Measurements from ENCODE around the gene PLCB4.

The PLCB4 gene

DNA sequence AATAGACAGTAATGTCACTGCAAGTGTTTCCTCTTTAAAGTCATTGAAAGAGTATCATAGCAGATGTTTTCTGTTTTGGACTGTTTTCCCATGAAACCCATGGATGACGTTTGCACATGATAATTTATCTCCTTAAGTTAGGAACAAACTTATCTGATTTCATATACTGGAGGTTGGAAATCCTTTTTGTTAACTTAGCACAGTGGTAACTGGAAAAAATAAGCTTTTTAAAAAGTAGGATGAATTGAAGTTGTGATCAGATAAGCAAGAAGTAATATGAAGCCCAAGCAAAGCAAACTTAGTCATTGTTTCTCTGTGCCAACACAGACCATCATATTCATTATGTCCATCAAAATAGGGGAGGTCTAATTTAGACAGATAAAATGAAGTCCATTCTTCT, 61.6 kb downstream of the PLCB4 start:
- TF ChIP-seq POLR2A (IDR thresholded peaks at IDR 0.05; ENCODE audit: low read depth, low read length), result no peak
- DNase-seq (ENCODE audit: insufficient read length, low spot score) (no peak), FAIRE-seq (no peak)

DNA sequence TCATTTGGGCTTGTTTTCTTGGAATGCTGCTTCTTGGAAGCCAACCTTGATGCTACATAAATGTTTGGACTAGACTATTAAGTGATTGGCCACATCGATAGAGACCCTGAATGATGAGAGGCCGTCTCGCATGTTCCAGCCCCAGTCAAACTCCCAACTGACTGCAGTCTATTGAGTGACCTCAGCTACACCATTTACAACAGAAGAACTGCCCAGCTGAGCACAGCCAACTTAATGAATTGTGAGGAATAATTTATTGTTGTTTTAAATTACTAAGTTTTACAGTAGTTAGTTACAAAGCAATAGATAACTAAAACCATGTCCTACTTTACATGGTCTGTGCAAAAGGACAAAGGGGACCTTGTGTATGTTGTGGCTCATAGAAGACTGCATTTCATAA, 63.0 kb downstream of the PLCB4 start:
- no peak for FAIRE-seq
- TF ChIP-seq POLR2A (IDR thresholded peaks at IDR 0.05; ENCODE audit: low read depth, low read length), result no peak
- no peak for DNase-seq (ENCODE audit: insufficient read length, low spot score)

DNA sequence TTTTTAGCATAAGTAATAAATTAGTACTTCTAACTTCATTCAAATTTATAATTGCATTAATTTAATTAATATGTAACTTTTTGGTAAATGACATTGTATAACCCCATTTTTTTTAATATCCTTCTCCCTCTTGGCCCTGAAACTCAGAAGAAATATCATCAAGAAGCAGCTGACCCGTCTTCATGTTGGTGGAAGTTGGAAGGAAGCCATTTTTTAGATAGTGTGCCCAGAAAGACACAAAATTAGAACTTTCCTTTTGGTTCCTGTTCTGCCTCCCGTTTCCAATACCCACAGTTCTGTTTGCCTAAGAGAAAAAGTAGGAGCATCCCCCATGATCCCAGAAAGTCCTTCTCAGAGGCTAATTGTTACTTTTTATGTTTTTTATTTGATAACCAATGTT, 65.5 kb downstream of the PLCB4 start:
- FAIRE-seq, result no peak
- TF ChIP-seq POLR2A (IDR thresholded peaks at IDR 0.05; ENCODE audit: low read depth, low read length), result no peak
- DNase-seq (ENCODE audit: insufficient read length, low spot score), result no peak

DNA sequence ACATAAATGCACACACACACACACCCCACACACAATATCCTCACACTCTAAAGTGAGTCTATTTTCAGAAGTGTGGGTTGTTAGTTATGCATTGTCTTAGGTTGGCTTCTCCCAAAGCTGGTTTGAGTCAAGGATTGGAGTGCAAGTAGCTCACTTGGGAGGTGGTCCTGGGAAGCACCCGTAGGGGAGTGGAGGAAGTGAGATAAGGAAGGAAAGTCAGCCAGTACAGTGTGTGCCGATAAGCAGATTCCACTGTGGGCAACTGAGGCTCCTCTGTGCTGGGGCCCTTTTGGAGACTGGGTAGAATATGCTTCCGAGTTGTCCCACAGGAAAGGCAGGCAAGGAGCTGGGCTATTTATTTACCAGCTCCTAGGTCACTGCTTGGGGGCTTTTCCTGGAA, 67.2 kb downstream of the PLCB4 start:
- no peak for TF ChIP-seq POLR2A (IDR thresholded peaks at IDR 0.05; ENCODE audit: low read depth, low read length)
- FAIRE-seq (no peak), DNase-seq (ENCODE audit: insufficient read length, low spot score) (no peak)

DNA sequence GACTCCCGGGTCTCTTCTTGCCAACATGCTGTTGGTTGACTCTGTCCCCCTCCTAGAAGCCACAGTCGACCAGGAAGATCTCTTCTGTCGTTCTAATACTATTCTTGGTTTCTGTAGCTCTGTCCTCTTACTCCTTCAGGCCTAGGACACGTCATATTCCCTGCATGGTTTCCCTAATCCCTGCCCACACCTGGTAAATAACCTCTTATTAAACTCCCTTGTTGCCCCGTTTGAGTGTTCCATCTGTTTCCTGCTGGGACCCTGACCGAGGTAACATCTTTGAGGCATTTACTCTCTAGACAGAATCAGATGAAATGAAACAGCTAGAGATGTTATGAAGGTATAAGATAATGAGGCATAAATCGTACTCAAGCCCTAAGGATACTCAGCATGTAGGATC, 68.1 kb downstream of the PLCB4 start:
- FAIRE-seq (no peak), DNase-seq (ENCODE audit: insufficient read length, low spot score) (no peak)
- no peak for TF ChIP-seq POLR2A (IDR thresholded peaks at IDR 0.05; ENCODE audit: low read depth, low read length)

DNA sequence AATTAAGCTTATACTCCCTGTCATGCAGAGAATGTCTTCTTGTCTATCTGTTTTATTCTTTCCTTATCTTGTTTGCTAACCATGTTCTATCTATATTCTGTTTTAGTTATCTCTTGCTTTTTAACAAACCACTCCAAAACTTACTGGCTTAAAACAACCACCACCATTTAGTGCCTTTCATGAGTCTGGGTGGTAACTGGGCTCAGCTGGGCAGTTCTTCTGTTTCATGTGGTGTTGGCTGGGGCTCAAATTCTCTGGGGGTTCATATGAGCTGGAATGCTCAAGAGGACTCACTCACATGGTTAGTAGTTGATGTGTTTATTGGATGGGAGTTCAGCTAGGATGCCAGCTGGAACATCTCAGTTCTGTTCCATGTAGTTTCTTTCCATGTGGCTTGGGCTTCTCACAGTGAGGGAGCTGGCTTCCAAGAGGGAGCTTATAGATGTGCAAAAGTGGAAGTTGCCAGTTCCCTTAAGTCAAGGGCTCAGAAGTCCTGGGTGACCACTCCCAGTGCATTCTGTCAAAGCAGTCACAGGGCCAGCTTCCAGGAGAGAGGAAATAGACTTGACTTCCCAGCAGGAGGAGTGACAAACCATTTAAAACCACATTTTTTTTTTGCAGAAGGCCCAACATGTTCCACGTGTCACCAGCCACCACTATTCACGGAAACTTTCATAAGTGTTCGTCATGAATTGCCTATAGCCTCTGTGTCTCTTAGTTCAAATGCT, 70.4 kb downstream of the PLCB4 start:
- DNase-seq (ENCODE audit: insufficient read length, low spot score) (no peak), FAIRE-seq (no peak)
- no peak for TF ChIP-seq POLR2A (IDR thresholded peaks at IDR 0.05; ENCODE audit: low read depth, low read length)

DNA sequence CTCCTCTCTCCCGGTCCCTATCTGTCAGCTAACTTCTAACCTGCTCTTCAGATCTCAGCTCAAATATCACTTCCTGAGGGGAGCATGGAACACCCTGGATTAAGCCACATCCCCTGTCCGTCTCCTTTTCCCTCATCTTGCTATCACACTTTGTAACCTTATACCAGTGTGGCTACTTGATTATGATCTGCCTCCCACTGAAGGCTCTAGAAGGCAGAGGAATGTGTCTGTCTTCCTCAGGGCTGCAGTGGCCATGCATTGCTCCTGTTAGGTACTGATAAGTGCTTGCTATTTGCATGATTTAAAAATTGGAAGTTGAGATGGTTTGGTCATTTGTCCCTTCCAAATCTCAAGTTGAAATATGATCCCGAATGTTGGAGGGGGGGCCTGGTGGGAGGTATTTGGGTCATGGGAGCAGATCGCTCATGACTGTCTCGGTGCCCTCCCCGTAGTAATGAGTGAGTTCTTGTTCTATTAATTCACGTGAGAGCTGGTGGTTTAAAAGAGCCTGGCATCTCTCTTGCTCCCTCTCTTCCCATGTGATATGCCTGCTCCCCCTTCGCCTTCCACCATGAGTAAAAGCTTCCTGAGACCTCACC, 71.4 kb downstream of the PLCB4 start:
- no peak for TF ChIP-seq POLR2A (IDR thresholded peaks at IDR 0.05; ENCODE audit: low read depth, low read length)
- FAIRE-seq (no peak), DNase-seq (ENCODE audit: insufficient read length, low spot score) (no peak)

DNA sequence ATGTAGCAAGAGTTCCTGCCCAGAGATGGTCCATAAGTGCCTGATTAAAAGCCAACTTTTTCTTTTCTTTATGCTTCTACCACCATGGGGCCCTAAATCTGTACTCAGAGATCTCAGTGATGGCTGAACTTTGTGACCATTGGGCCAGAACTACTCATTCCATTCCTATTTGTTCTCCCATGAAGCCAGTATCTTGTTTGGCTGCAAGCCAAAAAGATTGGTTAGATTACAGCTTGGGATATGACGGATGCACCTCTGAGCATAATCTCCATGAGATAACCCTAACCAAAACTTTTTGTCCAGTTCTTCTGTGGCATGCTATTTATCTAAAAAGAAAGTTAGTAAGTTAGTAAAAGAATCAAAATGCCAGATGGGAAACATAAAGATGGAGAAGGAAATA, 72.2 kb downstream of the PLCB4 start:
- no peak for TF ChIP-seq POLR2A (IDR thresholded peaks at IDR 0.05; ENCODE audit: low read depth, low read length)

DNA sequence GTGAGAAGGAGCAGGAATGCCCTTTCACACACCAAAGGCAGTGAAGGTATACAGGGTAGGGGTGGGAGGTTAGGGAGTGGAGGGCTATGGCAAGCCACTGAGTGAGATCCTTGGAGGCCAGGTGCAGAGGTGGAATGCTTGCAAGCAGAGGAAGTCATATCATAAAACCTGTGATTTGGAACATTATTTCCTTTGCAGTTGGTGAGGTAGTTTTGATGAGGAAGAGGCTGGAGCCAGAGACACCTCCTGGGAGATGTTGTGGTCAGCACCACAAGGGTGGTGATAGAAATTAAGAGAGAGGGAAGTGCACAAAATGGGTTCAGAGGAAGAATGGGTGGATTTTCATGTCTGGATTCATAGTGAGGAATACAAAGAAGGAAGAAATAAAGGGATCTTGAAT, 73.0 kb downstream of the PLCB4 start:
- FAIRE-seq (no peak), DNase-seq (ENCODE audit: insufficient read length, low spot score) (no peak)
- TF ChIP-seq POLR2A (IDR thresholded peaks at IDR 0.05; ENCODE audit: low read depth, low read length), result no peak

More for the DNA sequence above, 72.2 kb downstream of the PLCB4 start:
- no peak for DNase-seq (ENCODE audit: insufficient read length, low spot score)
- FAIRE-seq, result no peak

DNA sequence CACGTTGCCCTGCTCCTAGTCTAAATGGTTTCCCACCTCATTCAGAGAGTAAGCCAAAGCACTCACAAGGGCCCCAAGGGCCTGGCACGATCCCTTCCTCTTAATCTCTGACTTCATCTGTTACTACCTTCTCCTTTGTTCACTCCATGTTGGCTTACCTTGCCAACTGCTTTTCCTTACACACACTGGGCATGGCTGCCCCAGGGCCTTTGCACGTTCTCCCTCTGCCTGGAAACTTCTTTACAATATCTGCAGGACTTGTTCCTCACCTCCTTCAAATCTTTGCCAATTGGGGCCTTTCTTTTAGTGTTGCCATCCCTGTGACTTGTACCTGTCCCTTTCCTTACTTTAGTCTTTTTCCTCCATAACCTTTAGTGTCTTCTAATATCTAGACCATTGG, 73.9 kb downstream of the PLCB4 start:
- DNase-seq (ENCODE audit: insufficient read length, low spot score), result no peak
- no peak for FAIRE-seq
- no peak for TF ChIP-seq POLR2A (IDR thresholded peaks at IDR 0.05; ENCODE audit: low read depth, low read length)

DNA sequence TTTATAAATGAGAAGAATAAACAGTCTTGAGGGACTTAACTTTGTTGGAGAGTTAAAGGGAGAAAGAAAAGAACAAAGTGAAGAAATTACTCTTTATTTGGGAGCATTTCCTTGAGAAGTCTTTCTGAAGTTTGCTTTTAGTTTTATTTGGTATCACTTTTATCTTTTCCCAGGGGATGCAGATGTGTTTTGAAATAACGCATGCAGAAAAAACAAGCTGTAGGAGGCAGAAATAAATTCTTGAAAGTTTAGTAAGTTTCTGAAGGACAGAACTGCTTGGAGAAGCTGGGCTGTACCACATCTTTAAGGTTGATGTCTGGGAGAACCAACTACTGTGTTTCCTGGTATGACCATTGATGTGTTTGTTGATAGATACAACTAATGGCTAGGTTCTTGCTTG, 75.0 kb downstream of the PLCB4 start:
- DNase-seq (ENCODE audit: insufficient read length, low spot score) (no peak), FAIRE-seq (no peak)
- TF ChIP-seq POLR2A (IDR thresholded peaks at IDR 0.05; ENCODE audit: low read depth, low read length), result no peak

DNA sequence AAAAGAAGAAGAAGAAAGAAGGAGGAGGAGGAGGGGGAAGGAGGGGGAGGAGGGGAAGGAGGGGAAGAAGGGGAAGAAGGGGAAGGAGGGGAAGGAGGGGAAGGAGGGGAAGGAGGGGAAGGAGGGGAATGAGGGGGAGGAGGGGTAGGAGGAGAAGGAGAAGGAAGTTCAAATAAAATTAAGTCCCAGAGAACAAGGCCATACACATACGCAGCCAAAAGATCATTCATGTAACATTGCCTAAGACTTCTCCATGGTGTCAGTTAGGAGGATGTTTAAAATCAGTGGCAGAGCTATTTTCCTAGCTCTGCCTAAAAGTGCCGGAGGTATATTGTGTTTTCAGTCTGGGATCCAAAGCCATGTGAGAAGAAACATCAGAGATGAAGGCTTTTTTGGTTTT, 75.8 kb downstream of the PLCB4 start:
- FAIRE-seq (no peak), DNase-seq (ENCODE audit: insufficient read length, low spot score) (no peak)
- no peak for TF ChIP-seq POLR2A (IDR thresholded peaks at IDR 0.05; ENCODE audit: low read depth, low read length)

DNA sequence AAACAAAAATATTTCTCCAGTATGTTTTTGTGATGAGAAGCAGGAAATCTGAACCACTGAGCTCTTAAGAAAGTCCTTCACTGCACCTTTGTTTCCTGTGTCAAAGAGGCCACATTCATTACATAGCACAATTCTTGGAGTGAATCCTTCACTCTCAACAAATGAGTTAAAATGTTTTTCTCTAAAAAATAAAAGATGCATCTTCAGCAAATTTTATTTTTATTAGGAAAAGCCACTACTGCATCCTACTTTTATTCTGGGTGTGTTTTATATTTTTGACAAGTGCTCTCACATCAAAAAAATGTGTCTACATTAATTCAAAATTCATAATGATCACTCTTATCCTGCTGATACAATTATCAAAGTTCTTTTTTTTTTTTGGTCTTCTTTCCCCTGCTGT, 76.3 kb downstream of the PLCB4 start:
- FAIRE-seq, result no peak
- no peak for DNase-seq (ENCODE audit: insufficient read length, low spot score)

DNA sequence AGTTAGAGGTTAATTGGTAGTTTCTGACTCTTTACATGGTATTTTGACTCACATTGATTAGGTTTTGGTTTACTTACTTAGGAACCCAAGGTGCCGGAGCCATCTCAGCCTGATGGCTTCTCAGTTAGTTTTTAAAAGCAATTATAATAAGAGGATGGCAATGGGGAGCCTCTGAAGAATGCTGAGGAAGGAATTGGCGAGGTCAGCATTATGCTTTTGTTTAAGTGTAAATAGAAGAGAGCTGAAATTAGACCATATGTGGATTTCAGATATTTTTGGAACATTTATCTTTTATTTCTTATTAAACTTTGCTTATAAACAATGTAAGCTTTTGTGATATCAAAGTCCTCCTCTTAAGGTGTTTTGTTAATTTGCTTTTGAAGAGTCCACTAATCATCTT, 77.8 kb downstream of the PLCB4 start:
- FAIRE-seq (no peak), DNase-seq (ENCODE audit: insufficient read length, low spot score) (no peak)
- TF ChIP-seq POLR2A (IDR thresholded peaks at IDR 0.05; ENCODE audit: low read depth, low read length), result no peak

More for the DNA sequence above, 76.3 kb downstream of the PLCB4 start:
- no peak for TF ChIP-seq POLR2A (IDR thresholded peaks at IDR 0.05; ENCODE audit: low read depth, low read length)

DNA sequence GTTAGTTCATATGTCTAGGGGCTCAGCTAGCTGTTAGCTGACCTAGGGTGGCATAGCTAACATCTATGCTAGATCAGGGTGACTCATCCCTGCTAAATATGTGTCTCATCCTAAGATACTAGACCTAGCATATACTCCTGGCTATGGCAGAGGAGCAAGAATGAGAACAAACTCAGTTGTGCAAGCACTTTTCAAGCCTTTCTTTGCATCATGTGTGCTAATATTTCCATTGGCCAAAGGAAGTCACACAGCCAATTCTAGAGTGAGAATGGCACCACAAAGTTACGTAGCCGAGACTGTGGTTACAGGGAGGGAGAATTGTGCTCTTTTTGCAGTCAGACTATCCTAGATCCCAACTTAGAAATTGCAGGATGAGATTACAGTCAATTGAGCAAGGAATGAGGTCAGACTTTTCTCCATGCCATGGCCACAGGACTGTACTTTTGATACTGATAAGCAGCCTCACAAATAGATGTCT, 78.7 kb downstream of the PLCB4 start:
- FAIRE-seq (peak; percentile 60), DNase-seq (ENCODE audit: insufficient read length, low spot score) (peak; percentile 35)
- TF ChIP-seq POLR2A (IDR thresholded peaks at IDR 0.05; ENCODE audit: low read depth, low read length), result no peak
